NT2/D1 (cell line): ENCODE data around the gene VPS37C.
"Not testable (repeated sequence)": the region's sequence is repeated elsewhere in the genome, so short reads cannot be mapped to it uniquely, and the experiment has no call there.

ENCODE experiments used
- SUZ12 ChIP-seq: IDR thresholded peaks from 2 replicates; pipeline ENCODE4 v1.6.1; 2011; ENCODE audit not compliant: insufficient read length, insufficient read depth; ENCODE audit errors: extremely low read depth
- YY1 ChIP-seq: IDR thresholded peaks from 2 replicates; pipeline ENCODE4 v1.6.1; 2011; ENCODE audit not compliant: insufficient read length, insufficient read depth
- ZNF274 ChIP-seq: IDR thresholded peaks from 2 replicates; pipeline ENCODE4 v1.6.1; 2011; ENCODE audit warnings: mild to moderate bottlenecking, low read depth, low read length

DNA sequence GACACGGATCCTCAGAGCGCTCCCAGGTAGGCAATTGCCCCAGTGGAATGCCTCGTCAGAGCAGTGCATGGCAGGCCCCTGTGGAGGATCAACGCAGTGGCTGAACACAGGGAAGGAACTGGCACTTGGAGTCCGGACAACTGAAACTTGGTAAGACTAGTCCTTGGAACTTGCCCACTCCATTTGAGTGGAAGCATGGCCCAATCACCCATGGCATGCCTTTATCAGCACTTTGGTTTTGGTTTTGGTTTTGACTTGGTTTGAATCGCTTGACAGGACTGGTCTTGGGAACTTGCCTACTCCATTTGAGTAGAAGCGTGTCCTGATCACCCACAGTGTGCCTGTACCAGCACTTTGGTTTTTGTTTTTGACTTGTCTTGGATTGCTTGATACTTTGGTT is 67.1 kb downstream of the VPS37C start:
- not testable (repeated sequence) for TF ChIP-seq YY1, ZNF274, SUZ12
